ENCODE results near the gene BEND6.
"Not testable (repeated sequence)": the region's sequence is repeated elsewhere in the genome, so short reads cannot be mapped to it uniquely, and the experiment has no call there.

The BEND6 gene

DNA sequence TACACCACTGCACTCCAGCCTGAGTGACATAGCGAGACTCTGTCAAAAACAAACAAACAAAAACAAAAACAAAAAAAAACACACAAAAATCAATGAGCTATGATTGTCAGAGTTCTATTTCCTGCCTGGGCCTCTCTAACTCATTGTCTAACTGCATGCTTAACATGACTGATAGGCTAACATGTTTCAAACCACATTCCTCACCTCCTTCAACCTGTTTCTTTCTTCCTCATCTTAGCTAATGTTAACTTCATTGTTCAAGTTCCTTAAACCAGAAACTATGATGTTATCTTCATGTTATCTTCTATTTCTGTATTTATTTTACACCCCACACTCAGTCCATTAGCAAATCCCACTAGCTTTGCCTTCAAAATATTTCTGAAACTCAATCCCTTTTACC is 41.5 kb downstream of the BEND6 start:
- DNase-seq: no peak
- Histone ChIP-seq H3K27ac (ENCODE audit: insufficient read depth, low read length, poor library complexity, severe bottlenecking) (no peak overlapping the region), H3K9me3 (ENCODE audit: control insufficient read depth, low read length) (no peaks in the 10 kb centered on the region), H3K27me3 (replicated peaks; ENCODE audit: control insufficient read depth, insufficient read depth, low read length, poor library complexity, severe bottlenecking) (no peaks in the 10 kb centered on the region), H3K4me1 (ENCODE audit: control insufficient read depth, insufficient read depth, low read length, poor library complexity, severe bottlenecking) (no peaks in the 10 kb centered on the region), H3K36me3 (ENCODE audit: control insufficient read depth, insufficient read depth, low read length) (no peaks in the 10 kb centered on the region), H3K4me3 (ENCODE audit: insufficient read depth, low read depth, low read length, poor library complexity, severe bottlenecking) (no peak overlapping the region)

DNA sequence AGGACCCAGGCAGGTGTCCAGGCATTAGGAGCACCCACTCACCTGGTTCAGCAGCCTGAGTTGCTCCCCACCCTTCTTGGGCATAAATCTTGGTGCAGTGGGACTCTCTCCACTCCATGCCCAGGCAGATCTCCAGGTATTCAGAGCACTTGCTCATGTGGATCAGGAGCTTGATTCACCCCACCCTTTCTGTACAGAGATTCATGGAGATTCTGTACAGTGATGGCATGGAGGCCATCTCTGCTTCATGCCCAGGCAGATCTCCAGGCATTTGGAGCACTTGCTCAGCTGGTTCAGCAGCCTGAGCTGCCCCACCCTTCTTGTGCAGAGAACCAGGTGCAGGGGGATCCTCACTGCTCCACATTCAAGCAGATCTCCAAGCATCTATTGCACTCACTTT is 44.1 kb downstream of the BEND6 start:
- H3K4me3 ChIP-seq (ENCODE audit: insufficient read depth, low read depth, low read length, poor library complexity, severe bottlenecking): no peak overlapping the region
- H3K36me3 ChIP-seq (ENCODE audit: control insufficient read depth, insufficient read depth, low read length): no peaks in the 10 kb centered on the region
- no peaks in the 10 kb centered on the region for H3K27me3 ChIP-seq (replicated peaks; ENCODE audit: control insufficient read depth, insufficient read depth, low read length, poor library complexity, severe bottlenecking)
- H3K9me3 ChIP-seq (ENCODE audit: control insufficient read depth, low read length): no peaks in the 10 kb centered on the region
- no peak for DNase-seq
- no peak overlapping the region for H3K27ac ChIP-seq (ENCODE audit: insufficient read depth, low read length, poor library complexity, severe bottlenecking)
- H3K4me1 ChIP-seq (ENCODE audit: control insufficient read depth, insufficient read depth, low read length, poor library complexity, severe bottlenecking): no peaks in the 10 kb centered on the region

DNA sequence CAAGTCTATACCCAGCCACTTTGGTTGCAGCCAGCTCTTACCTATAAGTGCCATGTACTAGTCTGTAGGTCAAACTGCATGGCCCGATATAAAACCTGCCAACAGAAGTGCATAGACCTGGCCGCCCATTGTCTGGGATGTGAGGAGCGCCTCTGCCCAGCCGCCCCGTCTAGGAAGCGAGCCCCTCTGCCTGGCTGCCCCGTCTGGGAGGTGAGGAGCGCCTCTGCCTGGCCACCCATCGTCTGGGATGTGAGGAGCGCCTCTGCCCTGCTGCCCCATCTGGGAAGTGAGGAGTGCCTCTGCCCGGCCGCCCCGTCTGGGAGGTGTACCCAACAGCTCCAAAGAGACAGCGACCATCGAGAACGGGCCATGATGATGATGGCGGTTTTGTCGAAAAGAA is 44.8 kb downstream of the BEND6 start:
- H3K27me3 ChIP-seq (replicated peaks; ENCODE audit: control insufficient read depth, insufficient read depth, low read length, poor library complexity, severe bottlenecking); DNase-seq; H3K27ac ChIP-seq (ENCODE audit: insufficient read depth, low read length, poor library complexity, severe bottlenecking); H3K4me1 ChIP-seq (ENCODE audit: control insufficient read depth, insufficient read depth, low read length, poor library complexity, severe bottlenecking); H3K9me3 ChIP-seq (ENCODE audit: control insufficient read depth, low read length); H3K4me3 ChIP-seq (ENCODE audit: insufficient read depth, low read depth, low read length, poor library complexity, severe bottlenecking); H3K36me3 ChIP-seq (ENCODE audit: control insufficient read depth, insufficient read depth, low read length): not testable (repeated sequence)

DNA sequence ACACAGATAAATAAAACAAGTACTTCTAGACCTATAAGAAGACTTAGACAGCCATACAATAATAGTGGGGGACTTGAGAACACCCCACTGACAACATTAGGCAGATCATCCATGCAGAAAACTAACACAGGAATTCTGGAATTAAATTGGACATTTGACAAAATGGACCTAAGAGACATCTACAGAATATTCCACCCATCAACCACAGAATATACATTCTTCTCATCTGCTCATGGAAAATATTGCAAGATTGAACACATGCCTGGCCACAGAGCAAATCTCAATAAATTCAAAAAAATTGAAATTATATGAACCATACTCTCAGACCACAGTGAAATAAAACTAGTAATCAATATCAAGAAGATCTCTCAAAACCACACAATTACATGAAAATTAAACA is 47.3 kb downstream of the BEND6 start:
- no peak for DNase-seq

DNA sequence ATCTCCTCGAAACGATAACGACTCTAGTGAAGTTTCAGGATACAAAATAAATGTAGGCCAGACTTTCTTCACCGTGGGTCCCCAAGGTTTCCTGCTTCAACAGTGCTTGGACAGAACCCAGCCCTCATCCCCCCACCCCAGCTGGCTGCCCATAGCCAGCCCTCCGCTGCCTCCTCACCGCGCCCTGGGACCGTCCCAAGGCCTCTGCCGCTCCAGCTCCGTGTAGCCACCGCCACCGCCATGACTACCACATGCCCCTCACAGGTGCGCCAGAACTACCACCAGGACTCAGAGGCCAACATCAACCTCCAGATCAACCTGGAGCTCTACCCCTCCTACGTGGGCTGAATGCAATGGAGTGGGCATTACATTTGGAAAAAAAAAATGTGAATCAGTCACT is 49.4 kb downstream of the BEND6 start:
- H3K36me3 ChIP-seq (ENCODE audit: control insufficient read depth, insufficient read depth, low read length): no peaks in the 10 kb centered on the region
- H3K4me3 ChIP-seq (ENCODE audit: insufficient read depth, low read depth, low read length, poor library complexity, severe bottlenecking): no peak overlapping the region
- H3K4me1 ChIP-seq (ENCODE audit: control insufficient read depth, insufficient read depth, low read length, poor library complexity, severe bottlenecking): no peaks in the 10 kb centered on the region
- H3K27me3 ChIP-seq (replicated peaks; ENCODE audit: control insufficient read depth, insufficient read depth, low read length, poor library complexity, severe bottlenecking): no peaks in the 10 kb centered on the region
- no peaks in the 10 kb centered on the region for H3K9me3 ChIP-seq (ENCODE audit: control insufficient read depth, low read length)
- no peak for DNase-seq
- H3K27ac ChIP-seq (ENCODE audit: insufficient read depth, low read length, poor library complexity, severe bottlenecking): no peak overlapping the region

More for the DNA sequence above, 47.3 kb downstream of the BEND6 start:
- no peaks in the 10 kb centered on the region for H3K27me3 ChIP-seq (replicated peaks; ENCODE audit: control insufficient read depth, insufficient read depth, low read length, poor library complexity, severe bottlenecking)
- no peak overlapping the region for H3K4me3 ChIP-seq (ENCODE audit: insufficient read depth, low read depth, low read length, poor library complexity, severe bottlenecking)
- H3K36me3 ChIP-seq (ENCODE audit: control insufficient read depth, insufficient read depth, low read length): no peaks in the 10 kb centered on the region
- no peak overlapping the region for H3K27ac ChIP-seq (ENCODE audit: insufficient read depth, low read length, poor library complexity, severe bottlenecking)
- no peaks in the 10 kb centered on the region for H3K4me1 ChIP-seq (ENCODE audit: control insufficient read depth, insufficient read depth, low read length, poor library complexity, severe bottlenecking)
- no peaks in the 10 kb centered on the region for H3K9me3 ChIP-seq (ENCODE audit: control insufficient read depth, low read length)

GRCh38 chr6:57006101-57006500 is 51.2 kb downstream of the BEND6 start:
- Histone ChIP-seq H3K27me3 (replicated peaks; ENCODE audit: control insufficient read depth, insufficient read depth, low read length, poor library complexity, severe bottlenecking) (no peaks in the 10 kb centered on the region), H3K36me3 (ENCODE audit: control insufficient read depth, insufficient read depth, low read length) (no peaks in the 10 kb centered on the region), H3K4me1 (ENCODE audit: control insufficient read depth, insufficient read depth, low read length, poor library complexity, severe bottlenecking) (no peaks in the 10 kb centered on the region), H3K4me3 (ENCODE audit: insufficient read depth, low read depth, low read length, poor library complexity, severe bottlenecking) (no peak overlapping the region), H3K9me3 (ENCODE audit: control insufficient read depth, low read length) (no peaks in the 10 kb centered on the region), H3K27ac (ENCODE audit: insufficient read depth, low read length, poor library complexity, severe bottlenecking) (no peak overlapping the region)
- DNase-seq: no peak

DNA sequence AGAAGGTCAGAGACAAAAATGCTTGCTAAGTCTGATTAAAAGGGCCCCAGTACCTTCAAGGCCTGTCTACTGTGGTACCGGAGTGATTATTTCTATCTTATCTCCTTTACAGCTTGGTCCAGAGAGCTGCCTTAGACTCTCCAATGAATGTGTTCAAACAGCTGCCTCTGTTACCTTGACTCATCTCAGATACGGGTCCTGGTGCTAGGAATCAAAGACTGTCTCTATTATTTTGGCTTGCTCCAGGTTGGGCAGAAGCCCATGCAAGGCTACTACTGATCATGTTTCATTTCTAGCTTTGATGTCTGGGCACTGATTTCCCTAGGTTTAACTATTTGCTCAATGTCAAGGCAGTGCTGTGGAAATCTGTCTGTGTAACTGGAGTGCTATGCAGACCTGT is 53.2 kb downstream of the BEND6 start:
- not testable (repeated sequence) for H3K36me3 ChIP-seq (ENCODE audit: control insufficient read depth, insufficient read depth, low read length); DNase-seq; H3K27ac ChIP-seq (ENCODE audit: insufficient read depth, low read length, poor library complexity, severe bottlenecking); H3K27me3 ChIP-seq (replicated peaks; ENCODE audit: control insufficient read depth, insufficient read depth, low read length, poor library complexity, severe bottlenecking); H3K4me1 ChIP-seq (ENCODE audit: control insufficient read depth, insufficient read depth, low read length, poor library complexity, severe bottlenecking); H3K9me3 ChIP-seq (ENCODE audit: control insufficient read depth, low read length); H3K4me3 ChIP-seq (ENCODE audit: insufficient read depth, low read depth, low read length, poor library complexity, severe bottlenecking)

DNA sequence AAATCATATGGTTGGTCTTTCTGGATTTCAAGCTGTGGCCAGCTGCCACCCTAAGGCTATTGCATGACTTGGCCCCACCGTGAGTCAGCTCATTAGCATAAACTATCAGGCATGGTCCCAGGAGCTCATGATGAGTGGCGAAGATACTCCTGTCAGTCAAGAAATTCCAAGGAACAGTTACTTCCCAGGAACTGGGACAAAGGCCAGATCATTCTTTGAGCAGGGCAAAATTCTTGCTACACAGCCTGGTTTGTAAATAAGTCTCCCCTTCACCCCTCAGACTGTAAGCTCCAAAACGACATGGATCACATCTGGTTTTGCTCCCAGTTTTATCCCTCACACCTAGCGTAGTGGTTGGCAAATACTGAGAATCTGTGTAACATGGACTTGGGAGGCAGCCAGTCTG is 58.6 kb downstream of the BEND6 start:
- Histone ChIP-seq H3K4me3 (ENCODE audit: insufficient read depth, low read depth, low read length, poor library complexity, severe bottlenecking) (no peak overlapping the region), H3K36me3 (ENCODE audit: control insufficient read depth, insufficient read depth, low read length) (no peaks in the 10 kb centered on the region), H3K27me3 (replicated peaks; ENCODE audit: control insufficient read depth, insufficient read depth, low read length, poor library complexity, severe bottlenecking) (no peaks in the 10 kb centered on the region), H3K27ac (ENCODE audit: insufficient read depth, low read length, poor library complexity, severe bottlenecking) (no peak overlapping the region), H3K4me1 (ENCODE audit: control insufficient read depth, insufficient read depth, low read length, poor library complexity, severe bottlenecking) (no peaks in the 10 kb centered on the region), H3K9me3 (ENCODE audit: control insufficient read depth, low read length) (no peaks in the 10 kb centered on the region)
- no peak for DNase-seq

- H3K27ac ChIP-seq (ENCODE audit: insufficient read depth, low read length, poor library complexity, severe bottlenecking): no peak overlapping the region
- no peaks in the 10 kb centered on the region for H3K27me3 ChIP-seq (replicated peaks; ENCODE audit: control insufficient read depth, insufficient read depth, low read length, poor library complexity, severe bottlenecking)
- H3K36me3 ChIP-seq (ENCODE audit: control insufficient read depth, insufficient read depth, low read length): no peaks in the 10 kb centered on the region
- no peaks in the 10 kb centered on the region for H3K9me3 ChIP-seq (ENCODE audit: control insufficient read depth, low read length)
- H3K4me3 ChIP-seq (ENCODE audit: insufficient read depth, low read depth, low read length, poor library complexity, severe bottlenecking): no peak overlapping the region
- DNase-seq: no peak
- H3K4me1 ChIP-seq (ENCODE audit: control insufficient read depth, insufficient read depth, low read length, poor library complexity, severe bottlenecking): no peaks in the 10 kb centered on the region
Observed at GRCh38 chr6:57017069-57017468, 62.2 kb downstream of the BEND6 start.

DNA sequence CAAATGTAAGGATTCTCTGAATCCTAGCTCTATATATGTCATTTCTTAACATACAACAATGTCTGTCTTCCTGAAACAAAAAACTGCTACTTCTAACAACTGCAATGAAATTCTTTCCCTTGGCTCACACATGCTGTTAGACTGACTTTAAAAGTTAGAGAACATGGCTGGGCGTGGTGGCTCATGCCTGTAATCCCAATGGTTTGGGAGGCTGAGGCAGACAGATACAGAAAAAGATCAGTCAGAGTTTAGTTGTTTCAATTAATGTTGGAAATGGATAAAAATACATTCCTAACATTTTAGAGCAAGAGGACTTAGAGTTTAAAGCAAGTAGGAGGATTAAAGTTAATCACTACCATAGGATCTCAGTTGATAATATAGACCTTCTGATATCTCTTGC is 62.9 kb downstream of the BEND6 start:
- no peaks in the 10 kb centered on the region for H3K36me3 ChIP-seq (ENCODE audit: control insufficient read depth, insufficient read depth, low read length)
- no peaks in the 10 kb centered on the region for H3K9me3 ChIP-seq (ENCODE audit: control insufficient read depth, low read length)
- no peak overlapping the region for H3K4me3 ChIP-seq (ENCODE audit: insufficient read depth, low read depth, low read length, poor library complexity, severe bottlenecking)
- H3K4me1 ChIP-seq (ENCODE audit: control insufficient read depth, insufficient read depth, low read length, poor library complexity, severe bottlenecking): no peaks in the 10 kb centered on the region
- DNase-seq: no peak
- H3K27ac ChIP-seq (ENCODE audit: insufficient read depth, low read length, poor library complexity, severe bottlenecking): no peak overlapping the region
- no peaks in the 10 kb centered on the region for H3K27me3 ChIP-seq (replicated peaks; ENCODE audit: control insufficient read depth, insufficient read depth, low read length, poor library complexity, severe bottlenecking)

DNA sequence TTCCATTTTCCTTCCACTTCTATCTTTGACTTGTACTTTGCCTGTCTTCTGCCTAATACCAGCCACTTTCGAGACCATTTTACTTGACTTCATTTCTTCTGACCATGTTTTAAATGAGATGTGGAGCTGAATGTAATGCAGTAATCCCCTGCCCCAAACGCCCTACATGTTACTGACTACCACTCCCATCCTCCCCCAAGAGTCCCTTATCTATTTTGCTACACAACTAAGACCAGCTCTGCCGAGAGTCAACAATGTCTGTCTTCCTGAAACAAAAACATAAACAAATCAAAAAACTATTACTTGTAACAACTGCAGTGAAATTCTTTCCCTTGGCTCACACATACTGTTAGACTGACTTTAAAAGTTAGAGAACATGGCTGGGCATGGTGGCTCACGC is 64.5 kb downstream of the BEND6 start:
- no peak overlapping the region for H3K4me3 ChIP-seq (ENCODE audit: insufficient read depth, low read depth, low read length, poor library complexity, severe bottlenecking)
- DNase-seq: no peak
- H3K4me1 ChIP-seq (ENCODE audit: control insufficient read depth, insufficient read depth, low read length, poor library complexity, severe bottlenecking): no peaks in the 10 kb centered on the region
- no peaks in the 10 kb centered on the region for H3K9me3 ChIP-seq (ENCODE audit: control insufficient read depth, low read length)
- no peaks in the 10 kb centered on the region for H3K27me3 ChIP-seq (replicated peaks; ENCODE audit: control insufficient read depth, insufficient read depth, low read length, poor library complexity, severe bottlenecking)
- no peak overlapping the region for H3K27ac ChIP-seq (ENCODE audit: insufficient read depth, low read length, poor library complexity, severe bottlenecking)
- no peaks in the 10 kb centered on the region for H3K36me3 ChIP-seq (ENCODE audit: control insufficient read depth, insufficient read depth, low read length)

Measured in effector memory CD4-positive, alpha-beta T cell (primary cell).